Glutamatergic neuron (in vitro differentiated cells): ENCODE data around the gene FBXL14. TPM values are rescaled to one million over a fixed set of nuclear protein-coding genes. Genes with fewer than 3 reads are reported as not detected.
A peak's percentile ranks its signal among the peaks of the same experiment; 100 is the strongest.

ENCODE experiments used
- DNase-seq: peaks from one replicate; pipeline ENCODE4 v3.0.0; 2022
- H3K27ac Mint-ChIP-seq: one replicate; pipeline ENCODE4 v1.8.0; 2020; ENCODE audit warnings: mild to moderate bottlenecking, mixed read lengths, inconsistent platforms; ENCODE audit not compliant: unreplicated experiment
- H3K27me3 Mint-ChIP-seq: one replicate; pipeline ENCODE4 v1.8.0; 2020; ENCODE audit warnings: mild to moderate bottlenecking, moderate library complexity, mixed read lengths, inconsistent platforms; ENCODE audit not compliant: unreplicated experiment
- H3K36me3 Mint-ChIP-seq: one replicate; pipeline ENCODE4 v1.8.0; 2020; ENCODE audit warnings: mild to moderate bottlenecking, mixed read lengths, inconsistent platforms; ENCODE audit not compliant: unreplicated experiment
- H3K4me1 Mint-ChIP-seq: one replicate; pipeline ENCODE4 v1.8.0; 2020; ENCODE audit warnings: mild to moderate bottlenecking, low read depth, mixed read lengths, inconsistent platforms; ENCODE audit not compliant: unreplicated experiment
- H3K4me3 Mint-ChIP-seq: one replicate; pipeline ENCODE4 v1.8.0; 2020; ENCODE audit warnings: mild to moderate bottlenecking, mixed read lengths, inconsistent platforms; ENCODE audit not compliant: unreplicated experiment
- H3K9me3 Mint-ChIP-seq: one replicate; pipeline ENCODE4 v1.8.0; 2020; ENCODE audit warnings: mild to moderate bottlenecking, moderate library complexity, mixed read lengths, inconsistent platforms; ENCODE audit not compliant: unreplicated experiment
- CTCF ChIP-seq: fragments of 200-600 bp; sonication (generic); IDR thresholded peaks from one replicate; pipeline ENCODE4 v1.5.0; 2021; ENCODE audit not compliant: partially characterized antibody, unreplicated experiment
- total RNA-seq: library from RNA; stranded (reverse); fragmentation: NEBNext Ultra II Directional; extraction: Animal tissue kit (Norgen Biotek cat#: 25700); gene quantifications from one replicate; pipeline ENCODE4 v1.2.1, GENCODE V29; 2021; ENCODE audit not compliant: unreplicated experiment

Gene FBXL14
- total RNA-seq, 1 donor from 2014 or later = 28.8 TPM

GRCh38 chr12:1608713-1609119, 14.3 kb upstream of the FBXL14 start:
- peaks cover 2% of the 10 kb centered on the region for H3K9me3 Mint-ChIP-seq
- H3K27ac Mint-ChIP-seq = no peak overlapping the region
- H3K4me1 Mint-ChIP-seq = peaks cover 23% of the 10 kb centered on the region
- no peaks in the 10 kb centered on the region for H3K36me3 Mint-ChIP-seq
- DNase-seq = no peak
- H3K4me3 Mint-ChIP-seq = no peak overlapping the region
- no peak for TF ChIP-seq CTCF
- peaks cover 1% of the 10 kb centered on the region for H3K27me3 Mint-ChIP-seq

- DNase-seq = no peak
- no peak for TF ChIP-seq CTCF
- H3K27me3 Mint-ChIP-seq = peaks cover 1% of the 10 kb centered on the region
- no peak overlapping the region for H3K4me3 Mint-ChIP-seq
- H3K9me3 Mint-ChIP-seq = peaks cover 2% of the 10 kb centered on the region
- H3K4me1 Mint-ChIP-seq = peaks cover 23% of the 10 kb centered on the region
- no peaks in the 10 kb centered on the region for H3K36me3 Mint-ChIP-seq
- H3K27ac Mint-ChIP-seq = no peak overlapping the region
Observed at GRCh38 chr12:1607940-1608712, 13.7 kb upstream of the FBXL14 start.

DNA sequence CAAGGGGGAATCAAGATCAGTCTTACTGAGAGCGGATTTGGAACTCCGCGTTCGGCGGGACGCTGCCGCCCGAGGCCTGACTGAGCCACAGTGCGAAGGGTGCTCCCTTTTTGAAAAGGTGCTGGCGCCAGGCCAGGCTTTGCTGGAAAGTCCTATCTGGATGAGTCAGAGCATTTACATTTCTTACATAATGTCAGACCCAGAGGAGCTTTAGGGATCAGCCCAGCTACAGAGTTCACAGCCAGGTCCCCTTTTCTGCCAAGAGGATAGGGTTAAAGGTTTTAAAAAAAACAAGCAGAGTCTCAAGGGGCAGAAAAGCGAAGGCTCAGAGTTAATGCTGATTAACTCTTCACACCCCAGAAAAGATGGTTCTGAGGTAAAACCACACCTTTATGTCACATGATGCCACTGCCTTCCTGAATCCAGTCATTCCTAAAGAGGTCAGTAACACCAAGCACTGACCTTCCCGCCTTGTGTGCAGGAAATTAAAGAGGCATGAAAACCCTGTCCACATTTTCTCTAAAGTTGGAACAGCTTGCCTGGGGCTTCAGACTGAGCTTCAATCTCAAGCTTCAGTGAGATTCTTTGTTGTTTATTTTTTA, 11.7 kb upstream of the FBXL14 start:
- Mint-ChIP-seq H3K27ac (peak overlapping the region; percentile 69), H3K27me3 (peaks cover 1% of the 10 kb centered on the region), H3K9me3 (peaks cover 2% of the 10 kb centered on the region), H3K4me3 (peak overlapping the region; percentile 90), H3K4me1 (peaks cover 17% of the 10 kb centered on the region), H3K36me3 (no peaks in the 10 kb centered on the region)
- DNase-seq = peak; percentile 46
- no peak for TF ChIP-seq CTCF

GRCh38 chr12:1605129-1606020, 11.0 kb upstream of the FBXL14 start:
- Mint-ChIP-seq H3K27me3 (peaks cover 1% of the 10 kb centered on the region), H3K9me3 (peaks cover 2% of the 10 kb centered on the region), H3K4me3 (peak overlapping the region; percentile 90), H3K36me3 (no peaks in the 10 kb centered on the region), H3K4me1 (peaks cover 17% of the 10 kb centered on the region), H3K27ac (peak overlapping the region; percentile 69)
- TF ChIP-seq CTCF = peak; percentile 68
- peak; percentile 58 for DNase-seq
